ENCODE results near the gene RASGEF1B. TPM values are rescaled to one million over a fixed set of nuclear protein-coding genes. Genes with fewer than 3 reads are reported as not detected.

RASGEF1B gene
- total and polyA plus RNA-seq, 9 of the 15 experiments (the other 6 are each of a cell fraction or from before 2014, with no cell fraction given): 0.04 to 0.57 (median 0.22) TPM

GRCh38 chr4:81421346-81422218 is 50.1 kb downstream of the RASGEF1B start (continued):
- TF ChIP-seq, protein P1, sequence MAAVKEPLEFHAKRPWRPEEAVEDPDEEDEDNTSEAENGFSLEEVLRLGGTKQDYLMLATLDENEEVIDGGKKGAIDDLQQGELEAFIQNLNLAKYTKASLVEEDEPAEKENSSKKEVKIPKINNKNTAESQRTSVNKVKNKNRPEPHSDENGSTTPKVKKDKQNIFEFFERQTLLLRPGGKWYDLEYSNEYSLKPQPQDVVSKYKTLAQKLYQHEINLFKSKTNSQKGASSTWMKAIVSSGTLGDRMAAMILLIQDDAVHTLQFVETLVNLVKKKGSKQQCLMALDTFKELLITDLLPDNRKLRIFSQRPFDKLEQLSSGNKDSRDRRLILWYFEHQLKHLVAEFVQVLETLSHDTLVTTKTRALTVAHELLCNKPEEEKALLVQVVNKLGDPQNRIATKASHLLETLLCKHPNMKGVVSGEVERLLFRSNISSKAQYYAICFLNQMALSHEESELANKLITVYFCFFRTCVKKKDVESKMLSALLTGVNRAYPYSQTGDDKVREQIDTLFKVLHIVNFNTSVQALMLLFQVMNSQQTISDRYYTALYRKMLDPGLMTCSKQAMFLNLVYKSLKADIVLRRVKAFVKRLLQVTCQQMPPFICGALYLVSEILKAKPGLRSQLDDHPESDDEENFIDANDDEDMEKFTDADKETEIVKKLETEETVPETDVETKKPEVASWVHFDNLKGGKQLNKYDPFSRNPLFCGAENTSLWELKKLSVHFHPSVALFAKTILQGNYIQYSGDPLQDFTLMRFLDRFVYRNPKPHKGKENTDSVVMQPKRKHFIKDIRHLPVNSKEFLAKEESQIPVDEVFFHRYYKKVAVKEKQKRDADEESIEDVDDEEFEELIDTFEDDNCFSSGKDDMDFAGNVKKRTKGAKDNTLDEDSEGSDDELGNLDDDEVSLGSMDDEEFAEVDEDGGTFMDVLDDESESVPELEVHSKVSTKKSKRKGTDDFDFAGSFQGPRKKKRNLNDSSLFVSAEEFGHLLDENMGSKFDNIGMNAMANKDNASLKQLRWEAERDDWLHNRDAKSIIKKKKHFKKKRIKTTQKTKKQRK (IDR thresholded peaks at IDR 0.05; ENCODE audit: borderline replicate concordance, low read depth, low read length): no peak
- TF ChIP-seq LCOR (CRISPR knock-in tag; IDR thresholded peaks at IDR 0.05) (peak; percentile 40; the same call in 1 of the 2 replicates), ZNF12 (CRISPR knock-in tag; IDR thresholded peaks at IDR 0.05) (peak; percentile 77; the same call in 1 of the 2 replicates), ESRRB (CRISPR knock-in tag; IDR thresholded peaks at IDR 0.05; ENCODE audit: borderline replicate concordance) (no peak), NKRF (IDR thresholded peaks at IDR 0.05; ENCODE audit: borderline replicate concordance) (no peak), CREB1 (IDR thresholded peaks at IDR 0.05) (peak; percentile 65), CREB1 (CRISPR knock-in tag; IDR thresholded peaks at IDR 0.05) (no peak; the same call in 1 of the 2 replicates), ZNF3 (CRISPR knock-in tag; IDR thresholded peaks at IDR 0.05) (no peak), ZNF785 (CRISPR knock-in tag; IDR thresholded peaks at IDR 0.05) (no peak), ZBTB49 (CRISPR knock-in tag; IDR thresholded peaks at IDR 0.05; ENCODE audit: borderline replicate concordance) (no peak), SPI1 (IDR thresholded peaks at IDR 0.05; ENCODE audit: borderline replicate concordance, low read depth, low read length) (peak; percentile 98), HDAC8 (tag; IDR thresholded peaks at IDR 0.05) (no peak), FOXP1 (CRISPR knock-in tag; IDR thresholded peaks at IDR 0.05) (peak; percentile 79; the same call in 1 of the 2 replicates), FIP1L1 (IDR thresholded peaks at IDR 0.05; ENCODE audit: low read depth, low read length, poor library complexity, severe bottlenecking) (no peak), CGGBP1 (CRISPR knock-in tag; IDR thresholded peaks at IDR 0.05) (no peak)
- TF ChIP-seq, protein P2, sequence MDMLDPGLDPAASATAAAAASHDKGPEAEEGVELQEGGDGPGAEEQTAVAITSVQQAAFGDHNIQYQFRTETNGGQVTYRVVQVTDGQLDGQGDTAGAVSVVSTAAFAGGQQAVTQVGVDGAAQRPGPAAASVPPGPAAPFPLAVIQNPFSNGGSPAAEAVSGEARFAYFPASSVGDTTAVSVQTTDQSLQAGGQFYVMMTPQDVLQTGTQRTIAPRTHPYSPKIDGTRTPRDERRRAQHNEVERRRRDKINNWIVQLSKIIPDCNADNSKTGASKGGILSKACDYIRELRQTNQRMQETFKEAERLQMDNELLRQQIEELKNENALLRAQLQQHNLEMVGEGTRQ (CRISPR knock-in tag; IDR thresholded peaks at IDR 0.05): no peak

Measured in K562 (cell line).